ENCODE results near the gene PMFBP1. TPM values are rescaled to one million over a fixed set of nuclear protein-coding genes. Genes with fewer than 3 reads are reported as not detected.

Gene PMFBP1
- total and polyA plus RNA-seq, 2 of the 4 experiments (the other 2 are of a cell fraction): under 0.01 TPM; not detected in 1

DNA sequence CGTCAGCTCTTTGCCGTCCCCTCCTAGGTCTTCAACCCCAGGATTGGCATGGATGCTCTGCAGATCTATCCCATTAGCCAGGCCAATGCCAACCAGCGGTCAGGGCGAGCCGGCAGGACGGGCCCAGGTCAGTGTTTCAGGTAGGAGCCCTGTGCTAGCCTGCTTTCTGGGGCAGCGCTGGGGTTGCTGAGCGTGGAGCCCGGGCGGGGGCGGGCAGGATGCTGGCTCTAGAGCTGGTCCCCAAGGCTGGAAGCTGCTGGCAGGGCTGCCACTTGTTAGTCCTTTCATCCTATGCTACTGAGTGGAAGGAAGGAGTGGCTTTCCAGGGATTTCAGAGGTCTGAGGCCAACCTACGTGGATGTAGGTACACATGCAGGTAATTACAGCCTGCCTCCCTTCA lies 66.0 kb downstream of the PMFBP1 start:
- Histone ChIP-seq H3K14ac (replicated peaks; ENCODE audit: low read depth, low read length) (no peak overlapping the region), H2AFZ (replicated peaks; ENCODE audit: low read length, poor library complexity) (no peak overlapping the region), H3K9me1 (ENCODE audit: insufficient read depth, low read length) (no peaks in the 10 kb centered on the region; the same call in 1 of the 2 replicates), H3K4me2 (ENCODE audit: low read depth, low read length) (no peak overlapping the region), H3K36me3 (ENCODE audit: control insufficient read depth, insufficient read depth, low read length) (peaks cover 90% of the 10 kb centered on the region), H3K27me3 (ENCODE audit: control insufficient read depth, insufficient read depth, low read length) (no peaks in the 10 kb centered on the region), H2BK120ac (ENCODE audit: low read depth, low read length) (no peak overlapping the region), H3K4me1 (ENCODE audit: control insufficient read depth, insufficient read depth, low read length) (no peaks in the 10 kb centered on the region), H3K4me3 (ENCODE audit: insufficient read depth, low read depth, low read length) (no peak overlapping the region), H3K79me1 (ENCODE audit: low read depth in 1 of 2, low read length in 2 of 2) (no peaks in the 10 kb centered on the region), H4K5ac (ENCODE audit: low read depth, low read length) (no peak overlapping the region), H2BK15ac (ENCODE audit: low read depth, low read length) (no peak overlapping the region), H2AK5ac (ENCODE audit: low read depth, low read length) (no peak overlapping the region), H2AK9ac (replicated peaks; ENCODE audit: low read depth, low read length, poor library complexity) (no peak overlapping the region), H3K56ac (ENCODE audit: extremely low read depth, insufficient read depth, low read length) (no peak overlapping the region), H4K91ac (ENCODE audit: insufficient read depth, low read depth, low read length) (no peak overlapping the region), H3K23ac (ENCODE audit: low read depth, low read length) (no peak overlapping the region), H3K27ac (ENCODE audit: insufficient read depth, low read length) (no peak overlapping the region), H4K20me1 (ENCODE audit: insufficient read depth, low read length) (no peaks in the 10 kb centered on the region), H4K8ac (ENCODE audit: low read depth in 2 of 2, low read length in 2 of 2) (no peak overlapping the region), H2BK5ac (ENCODE audit: low read depth, low read length, poor library complexity, severe bottlenecking) (no peak overlapping the region), H3K9ac (ENCODE audit: low read depth, low read length) (no peak overlapping the region), H3K18ac (ENCODE audit: low read depth, low read length) (no peak overlapping the region), H3K9me3 (ENCODE audit: control insufficient read depth, insufficient read depth, low read length) (no peaks in the 10 kb centered on the region), H2BK20ac (ENCODE audit: low read depth, low read length) (no peak overlapping the region), H3K4ac (ENCODE audit: low read depth, low read length) (no peak overlapping the region)
- 98% methylated on average over 5 of the region's 12 CpGs; no CpG with 5 or more reads in 1 of the 2 experiments for WGBS, 2 experiments (ENCODE audit: extremely low coverage in 2 of 2, insufficient read length in 1 of 2)
- in situ Hi-C loops (cut with MboI; ENCODE audit: low sequenced_read_pairs) (no loop called here), intact Hi-C loops (cut with micrococcal nuclease) (no loop called here), dilution Hi-C loops (cut with HindIII; ENCODE audit: low sequenced_read_pairs, unreplicated experiment) (no loop called here)
- no peak for ATAC-seq (ENCODE audit: low read depth)
- CTCF ChIA-PET: no interaction called here
- BruUV-seq (replicated peaks): no TSS peak
- TF ChIP-seq SMC3 (IDR thresholded peaks at IDR 0.05; ENCODE audit: low read depth, low read length): no peak
- no peak for TF ChIP-seq RAD21 (IDR thresholded peaks at IDR 0.05; ENCODE audit: low read length)
- TF ChIP-seq NFE2L2 (IDR thresholded peaks at IDR 0.05; ENCODE audit: low read depth, low read length): no peak
- no peak for TF ChIP-seq RFX5 (IDR thresholded peaks at IDR 0.05; ENCODE audit: low read depth, low read length)
- TF ChIP-seq, protein P1, sequence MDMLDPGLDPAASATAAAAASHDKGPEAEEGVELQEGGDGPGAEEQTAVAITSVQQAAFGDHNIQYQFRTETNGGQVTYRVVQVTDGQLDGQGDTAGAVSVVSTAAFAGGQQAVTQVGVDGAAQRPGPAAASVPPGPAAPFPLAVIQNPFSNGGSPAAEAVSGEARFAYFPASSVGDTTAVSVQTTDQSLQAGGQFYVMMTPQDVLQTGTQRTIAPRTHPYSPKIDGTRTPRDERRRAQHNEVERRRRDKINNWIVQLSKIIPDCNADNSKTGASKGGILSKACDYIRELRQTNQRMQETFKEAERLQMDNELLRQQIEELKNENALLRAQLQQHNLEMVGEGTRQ (IDR thresholded peaks at IDR 0.05; ENCODE audit: low read depth, low read length): no peak
- TF ChIP-seq BHLHE40 (IDR thresholded peaks at IDR 0.05; ENCODE audit: low read depth, low read length): no peak
- TF ChIP-seq POLR2A (IDR thresholded peaks at IDR 0.05; ENCODE audit: low read depth, low read length): no peak
- TF ChIP-seq, protein P2, sequence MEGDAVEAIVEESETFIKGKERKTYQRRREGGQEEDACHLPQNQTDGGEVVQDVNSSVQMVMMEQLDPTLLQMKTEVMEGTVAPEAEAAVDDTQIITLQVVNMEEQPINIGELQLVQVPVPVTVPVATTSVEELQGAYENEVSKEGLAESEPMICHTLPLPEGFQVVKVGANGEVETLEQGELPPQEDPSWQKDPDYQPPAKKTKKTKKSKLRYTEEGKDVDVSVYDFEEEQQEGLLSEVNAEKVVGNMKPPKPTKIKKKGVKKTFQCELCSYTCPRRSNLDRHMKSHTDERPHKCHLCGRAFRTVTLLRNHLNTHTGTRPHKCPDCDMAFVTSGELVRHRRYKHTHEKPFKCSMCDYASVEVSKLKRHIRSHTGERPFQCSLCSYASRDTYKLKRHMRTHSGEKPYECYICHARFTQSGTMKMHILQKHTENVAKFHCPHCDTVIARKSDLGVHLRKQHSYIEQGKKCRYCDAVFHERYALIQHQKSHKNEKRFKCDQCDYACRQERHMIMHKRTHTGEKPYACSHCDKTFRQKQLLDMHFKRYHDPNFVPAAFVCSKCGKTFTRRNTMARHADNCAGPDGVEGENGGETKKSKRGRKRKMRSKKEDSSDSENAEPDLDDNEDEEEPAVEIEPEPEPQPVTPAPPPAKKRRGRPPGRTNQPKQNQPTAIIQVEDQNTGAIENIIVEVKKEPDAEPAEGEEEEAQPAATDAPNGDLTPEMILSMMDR (conservative IDR thresholded peaks at IDR 0.05; ENCODE audit: low read depth, low read length): no peak
- TF ChIP-seq CHD1 (IDR thresholded peaks at IDR 0.05; ENCODE audit: low read depth, low read length): no peak
- TF ChIP-seq MAZ (IDR thresholded peaks at IDR 0.05; ENCODE audit: borderline replicate concordance, low read depth, low read length): no peak
- no peak for TF ChIP-seq FOS (IDR thresholded peaks at IDR 0.05; ENCODE audit: low read depth, low read length)
- no peak for TF ChIP-seq CEBPB (IDR thresholded peaks at IDR 0.05; ENCODE audit: low read depth, low read length)
- TF ChIP-seq RCOR1 (IDR thresholded peaks at IDR 0.05; ENCODE audit: insufficient replicate concordance, low read length): no peak
- no peak for TF ChIP-seq MAFK (IDR thresholded peaks at IDR 0.05; ENCODE audit: low read depth, low read length)
- no peak for TF ChIP-seq MXI1 (IDR thresholded peaks at IDR 0.05; ENCODE audit: borderline replicate concordance, low read depth, low read length)
- TF ChIP-seq, protein P3, sequence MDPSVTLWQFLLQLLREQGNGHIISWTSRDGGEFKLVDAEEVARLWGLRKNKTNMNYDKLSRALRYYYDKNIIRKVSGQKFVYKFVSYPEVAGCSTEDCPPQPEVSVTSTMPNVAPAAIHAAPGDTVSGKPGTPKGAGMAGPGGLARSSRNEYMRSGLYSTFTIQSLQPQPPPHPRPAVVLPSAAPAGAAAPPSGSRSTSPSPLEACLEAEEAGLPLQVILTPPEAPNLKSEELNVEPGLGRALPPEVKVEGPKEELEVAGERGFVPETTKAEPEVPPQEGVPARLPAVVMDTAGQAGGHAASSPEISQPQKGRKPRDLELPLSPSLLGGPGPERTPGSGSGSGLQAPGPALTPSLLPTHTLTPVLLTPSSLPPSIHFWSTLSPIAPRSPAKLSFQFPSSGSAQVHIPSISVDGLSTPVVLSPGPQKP (IDR thresholded peaks at IDR 0.05; ENCODE audit: borderline replicate concordance, low read depth, low read length): no peak
- POLR2A ChIA-PET (ENCODE audit: unreplicated experiment): no interaction called here
- DNase-seq: no peak

All from IMR-90 (cell line).